Liver (tissue), 9 donors: ENCODE data around the gene ZKSCAN5. TPM values are rescaled to one million over a fixed set of nuclear protein-coding genes. Genes with fewer than 3 reads are reported as not detected.

ENCODE experiments used
- DNase-seq: peaks from one replicate; pipeline ENCODE4 v3.0.0-alpha.2; 2017; ENCODE audit warnings: low spot score
- H3K27ac ChIP-seq, 2 donors: one replicate each; pipeline ENCODE4 v1.7.0; 2013; ENCODE audit warnings: inconsistent platforms in 2 of 2, low read length in 2 of 2, control low read depth in 1 of 2, low read depth in 1 of 2, mild to moderate bottlenecking in 1 of 2
- H3K27me3 ChIP-seq, 4 donors: one replicate each; pipeline versions ENCODE4 v1.6.1 to v1.7.0; 2013; ENCODE audit warnings: low read length in 3 of 4, inconsistent platforms in 1 of 4, mild to moderate bottlenecking in 1 of 4, moderate library complexity in 1 of 4; ENCODE audit not compliant: control insufficient read depth in 4 of 4, insufficient read depth in 4 of 4
- H3K36me3 ChIP-seq, 4 donors: one replicate each; pipeline versions ENCODE4 v1.6.1 to v1.7.0; 2013; ENCODE audit warnings: low read length in 3 of 4, mild to moderate bottlenecking in 3 of 4, low read depth in 1 of 4, moderate library complexity in 1 of 4; ENCODE audit not compliant: control insufficient read depth in 4 of 4, insufficient read depth in 3 of 4
- H3K4me1 ChIP-seq, 4 donors: one replicate each; pipeline versions ENCODE4 v1.6.1 to v1.7.0; 2013; ENCODE audit warnings: low read length in 3 of 4, mild to moderate bottlenecking in 3 of 4, moderate library complexity in 1 of 4; ENCODE audit not compliant: control insufficient read depth in 4 of 4, insufficient read depth in 4 of 4
- H3K4me3 ChIP-seq, 3 donors: one replicate each; pipeline versions ENCODE4 v1.6.1 to v1.7.0; 2013; ENCODE audit warnings: low read length in 3 of 3, control low read depth in 1 of 3, low read depth in 1 of 3, mild to moderate bottlenecking in 1 of 3
- H3K9ac ChIP-seq, 2 donors: one replicate each; pipeline ENCODE4 v1.7.0; 2013; ENCODE audit warnings: low read length in 2 of 2, mild to moderate bottlenecking in 2 of 2, moderate library complexity in 2 of 2, control low read depth in 1 of 2, low read depth in 1 of 2
- H3K9me3 ChIP-seq, 4 donors: one replicate each; pipeline versions ENCODE4 v1.6.1 to v1.7.0; 2013; ENCODE audit warnings: low read length in 3 of 4; ENCODE audit not compliant: control insufficient read depth in 4 of 4
- ATF3 ChIP-seq: IDR thresholded peaks from 2 replicates; pipeline ENCODE4 v1.6.1; 2016; ENCODE audit warnings: antibody characterized with exemption
- CTCF ChIP-seq: fragments of 150-350 bp; IDR thresholded peaks from 2 replicates; pipeline ENCODE4 v1.5.1; 2017; ENCODE audit warnings: improper control_type of control experiment, low read depth, low read length; ENCODE audit not compliant: missing input control
- EGR1 ChIP-seq, 2 donors: IDR thresholded peaks; 2 replicates each; pipeline ENCODE4 v1.6.1; 2016 to 2018; ENCODE audit warnings: antibody characterized with exemption in 2 of 2, low read depth in 2 of 2
- FOXA1 ChIP-seq: IDR thresholded peaks from 2 replicates; pipeline ENCODE4 v1.6.1; 2016; ENCODE audit warnings: antibody characterized with exemption
- FOXA2 ChIP-seq: IDR thresholded peaks from 2 replicates; pipeline ENCODE4 v1.6.1; 2016; ENCODE audit warnings: antibody characterized with exemption
- GABPA ChIP-seq, 2 donors: IDR thresholded peaks in 1 of 2; conservative IDR thresholded peaks in 1 of 2; 2 replicates each; pipeline ENCODE4 v1.6.1; 2016; ENCODE audit warnings: antibody characterized with exemption in 2 of 2, mild to moderate bottlenecking in 1 of 2, moderate library complexity in 1 of 2
- HNF4A ChIP-seq, 2 donors: conservative IDR thresholded peaks; 2 replicates each; pipeline ENCODE4 v1.6.1; 2016; ENCODE audit warnings: antibody characterized with exemption in 2 of 2, mild to moderate bottlenecking in 2 of 2
- HNF4G ChIP-seq: IDR thresholded peaks from 2 replicates; pipeline ENCODE4 v1.6.1; 2016; ENCODE audit warnings: antibody characterized with exemption
- JUND ChIP-seq, 2 donors: IDR thresholded peaks; 2 replicates each; pipeline ENCODE4 v1.6.1; 2016; ENCODE audit warnings: antibody characterized with exemption in 2 of 2
- MAX ChIP-seq: IDR thresholded peaks from 2 replicates; pipeline ENCODE4 v1.6.1; 2016; ENCODE audit warnings: antibody characterized with exemption
- NR2F2 ChIP-seq: IDR thresholded peaks from 2 replicates; pipeline ENCODE4 v1.6.1; 2016; ENCODE audit warnings: antibody characterized with exemption
- RAD21 ChIP-seq, 2 donors: IDR thresholded peaks; 2 replicates each; pipeline ENCODE4 v1.6.1; 2016; ENCODE audit warnings: antibody characterized with exemption in 2 of 2, mild to moderate bottlenecking in 2 of 2
- REST ChIP-seq: IDR thresholded peaks from 2 replicates; pipeline ENCODE4 v1.6.1; 2016; ENCODE audit warnings: antibody characterized with exemption, mild to moderate bottlenecking
- RXRA ChIP-seq, 2 donors: IDR thresholded peaks; 2 replicates each; pipeline ENCODE4 v1.6.1; 2017 to 2018; ENCODE audit warnings: antibody characterized with exemption in 2 of 2, mild to moderate bottlenecking in 1 of 2
- SP1 ChIP-seq: IDR thresholded peaks from 2 replicates; pipeline ENCODE4 v1.6.1; 2018; ENCODE audit warnings: antibody characterized with exemption, mild to moderate bottlenecking
- TAF1 ChIP-seq: conservative IDR thresholded peaks from 2 replicates; pipeline ENCODE4 v1.6.1; 2016; ENCODE audit warnings: antibody characterized with exemption, mild to moderate bottlenecking
- YY1 ChIP-seq: IDR thresholded peaks from 2 replicates; pipeline ENCODE4 v1.6.1; 2016; ENCODE audit warnings: antibody characterized with exemption, mild to moderate bottlenecking
- ZBTB33 ChIP-seq: IDR thresholded peaks from 2 replicates; pipeline ENCODE4 v1.6.1; 2016; ENCODE audit warnings: antibody characterized with exemption
- WGBS: extraction: QIAGEN DNeasy Blood & Tissue Kit; methylation state at CpG from one replicate; pipeline ENCODE4 v1.1.7; 2013; 5-methylcytosine and 5-hydroxymethylcytosine counted together
- polyA plus RNA-seq, 2 donors: library from polyadenylated mRNA; stranded (reverse) in 1 of 2; unstranded in 1 of 2; fragments of 200-250 nt in 1 of 2; fragments of >200 nt in 1 of 2; fragmentation: Nextera tagmentation in 1 of 2; extraction: Ambion mirVana in 1 of 2; gene quantifications; one replicate each; pipeline versions ENCODE4 v1.2.1 to v1.2.3, GENCODE V29; 2013 to 2015
- total RNA-seq, 2 donors: library from RNA; depleted of rRNA; stranded (reverse); fragments of >200 nt; gene quantifications; one replicate each; pipeline ENCODE4 v1.2.3, GENCODE V29; 2014
- donor health status: healthy.
- donor health status: healthy.
- donor health status: healthy.
- donor health status: healthy.
- donor health status: healthy.

Gene ZKSCAN5
- total and polyA plus RNA-seq, 4 donors: 1.7 to 5.4 (median 3.4) TPM

- TF ChIP-seq NR2F2 (no peak), ATF3 (no peak), EGR1 (IDR thresholded peaks at IDR 0.05; ENCODE audit: low read depth in 2 of 2) (no peak), YY1 (no peak), RXRA (IDR thresholded peaks at IDR 0.05) (no peak), ZBTB33 (no peak), FOXA2 (no peak), GABPA (IDR thresholded peaks at IDR 0.05 in 1 of 2, conservative IDR thresholded peaks at IDR 0.05 in 1 of 2) (no peak), RAD21 (IDR thresholded peaks at IDR 0.05) (no peak), JUND (IDR thresholded peaks at IDR 0.05) (no peak)
- no peaks in the 10 kb centered on the region for H3K27me3 ChIP-seq
- H3K9me3 ChIP-seq: peaks cover 12 to 15% (median 13%) of the 10 kb centered on the region in 4 donors
- no peak overlapping the region for H3K27ac ChIP-seq
- no peak overlapping the region for H3K9ac ChIP-seq
- 87% methylated on average over 6 of the region's 6 CpGs for WGBS
- no peak for DNase-seq
- H3K4me1 ChIP-seq: peaks cover 9 to 22% (median 19%) of the 10 kb centered on the region in 4 donors
- H3K4me3 ChIP-seq: peak overlapping the region in 2 of 3 donors; percentile 60 to 75
- peaks cover 13 to 25% (median 19%) of the 10 kb centered on the region in 4 donors for H3K36me3 ChIP-seq
These were observed 6.5 kb upstream of the ZKSCAN5 start for GRCh38 chr7:99497766-99498545.

GRCh38 chr7:99498546-99498944, 5.9 kb upstream of the ZKSCAN5 start:
- 71% methylated on average over 11 of the region's 11 CpGs for WGBS
- TF ChIP-seq EGR1 (IDR thresholded peaks at IDR 0.05; ENCODE audit: low read depth in 2 of 2): no peak
- no peak for TF ChIP-seq FOXA2
- no peak for TF ChIP-seq CTCF
- no peak for TF ChIP-seq ATF3
- TF ChIP-seq HNF4G: no peak
- TF ChIP-seq YY1: no peak
- no peak for TF ChIP-seq RAD21 (IDR thresholded peaks at IDR 0.05)
- no peak for TF ChIP-seq SP1
- TF ChIP-seq ZBTB33: no peak
- no peak for TF ChIP-seq GABPA (IDR thresholded peaks at IDR 0.05 in 1 of 2, conservative IDR thresholded peaks at IDR 0.05 in 1 of 2)
- no peak for TF ChIP-seq JUND (IDR thresholded peaks at IDR 0.05)
- no peak for TF ChIP-seq FOXA1
- no peak for TF ChIP-seq TAF1
- TF ChIP-seq HNF4A (conservative IDR thresholded peaks at IDR 0.05): no peak
- TF ChIP-seq REST: no peak
- TF ChIP-seq MAX: no peak
- no peak for TF ChIP-seq NR2F2
- TF ChIP-seq RXRA (IDR thresholded peaks at IDR 0.05): no peak
- peak overlapping the region; percentile 45 to 75 (median 60) for H3K4me3 ChIP-seq
- peaks cover 7 to 21% (median 15%) of the 10 kb centered on the region in 4 donors for H3K36me3 ChIP-seq
- H3K4me1 ChIP-seq: peaks cover 9 to 22% (median 19%) of the 10 kb centered on the region in 4 donors
- peaks cover 8 to 11% (median 10%) of the 10 kb centered on the region in 4 donors for H3K9me3 ChIP-seq
- DNase-seq: no peak
- no peak overlapping the region for H3K27ac ChIP-seq
- no peaks in the 10 kb centered on the region for H3K27me3 ChIP-seq
- H3K9ac ChIP-seq: no peak overlapping the region
